Type B pancreatic cell (in vitro differentiated cells): ENCODE results near the gene SPOCK2. TPM values are rescaled to one million over a fixed set of nuclear protein-coding genes. Genes with fewer than 3 reads are reported as not detected.

Source experiments
- DNase-seq: peaks from one replicate; pipeline ENCODE4 v3.0.0; 2021; ENCODE audit warnings: mixed read lengths; ENCODE audit not compliant: unreplicated experiment; ENCODE audit errors: extremely low spot score
- H3K27ac Mint-ChIP-seq: 2 replicates; pipeline ENCODE4 v1.8.0; 2021; ENCODE audit warnings: mild to moderate bottlenecking, mixed read lengths
- H3K27me3 Mint-ChIP-seq: 2 replicates; pipeline ENCODE4 v1.8.0; 2021; ENCODE audit warnings: mixed read lengths
- H3K36me3 Mint-ChIP-seq: 2 replicates; pipeline ENCODE4 v1.8.0; 2021; ENCODE audit warnings: mixed read lengths
- H3K4me1 Mint-ChIP-seq: one replicate; pipeline ENCODE4 v1.8.0; 2021; ENCODE audit warnings: mixed read lengths; ENCODE audit not compliant: unreplicated experiment
- H3K4me3 Mint-ChIP-seq: 2 replicates; pipeline ENCODE4 v1.8.0; 2021; ENCODE audit warnings: mild to moderate bottlenecking, mixed read lengths
- H3K9me3 Mint-ChIP-seq: 2 replicates; pipeline ENCODE4 v1.8.0; 2021; ENCODE audit warnings: mixed read lengths
- CTCF ChIP-seq: fragments of 200-600 bp; sonication (generic); conservative IDR thresholded peaks from 2 replicates; pipeline ENCODE4 v1.5.0; 2021; ENCODE audit warnings: antibody characterized with exemption, mild to moderate bottlenecking
- total RNA-seq: library from RNA; stranded (reverse); gene quantifications from 2 replicates; pipeline ENCODE4 v1.2.1, GENCODE V29; 2021; ENCODE audit warnings: low replicate concordance

Gene SPOCK2
- total RNA-seq, 1 donor from 2014 or later: 13.8 TPM

- Mint-ChIP-seq H3K4me3 (no peak overlapping the region), H3K9me3 (peaks cover 5% of the 10 kb centered on the region), H3K36me3 (peaks cover 6% of the 10 kb centered on the region), H3K27ac (no peak overlapping the region), H3K27me3 (no peaks in the 10 kb centered on the region), H3K4me1 (peaks cover 20% of the 10 kb centered on the region)
- no peak for DNase-seq
- TF ChIP-seq CTCF: no peak
These were observed 71.6 kb downstream of the SPOCK2 start for GRCh38 chr10:72016608-72017300.

GRCh38 chr10:72015841-72016240 lies 72.5 kb downstream of the SPOCK2 start:
- Mint-ChIP-seq H3K9me3 (peaks cover 5% of the 10 kb centered on the region), H3K4me1 (peaks cover 20% of the 10 kb centered on the region), H3K36me3 (peaks cover 6% of the 10 kb centered on the region), H3K4me3 (no peak overlapping the region), H3K27me3 (no peaks in the 10 kb centered on the region), H3K27ac (no peak overlapping the region)
- DNase-seq: no peak
- TF ChIP-seq CTCF: no peak

- H3K4me3 Mint-ChIP-seq: no peak overlapping the region
- no peak for TF ChIP-seq CTCF
- H3K36me3 Mint-ChIP-seq: peaks cover 9% of the 10 kb centered on the region
- no peaks in the 10 kb centered on the region for H3K27me3 Mint-ChIP-seq
- peaks cover 5% of the 10 kb centered on the region for H3K9me3 Mint-ChIP-seq
- H3K27ac Mint-ChIP-seq: no peak overlapping the region
- peaks cover 25% of the 10 kb centered on the region for H3K4me1 Mint-ChIP-seq
- no peak for DNase-seq
These were observed 73.4 kb downstream of the SPOCK2 start for GRCh38 chr10:72014785-72015480.

- Mint-ChIP-seq H3K4me3 (no peak overlapping the region), H3K9me3 (peaks cover 5% of the 10 kb centered on the region), H3K4me1 (peaks cover 32% of the 10 kb centered on the region), H3K36me3 (peaks cover 14% of the 10 kb centered on the region), H3K27me3 (no peaks in the 10 kb centered on the region), H3K27ac (no peak overlapping the region)
- no peak for TF ChIP-seq CTCF
- DNase-seq: no peak
These were observed 74.2 kb downstream of the SPOCK2 start for GRCh38 chr10:72014197-72014596.

GRCh38 chr10:72013202-72013945 lies 75.0 kb downstream of the SPOCK2 start:
- Mint-ChIP-seq H3K36me3 (peaks cover 15% of the 10 kb centered on the region), H3K4me3 (no peak overlapping the region), H3K9me3 (peaks cover 6% of the 10 kb centered on the region), H3K27me3 (no peaks in the 10 kb centered on the region), H3K4me1 (peaks cover 37% of the 10 kb centered on the region), H3K27ac (no peak overlapping the region)
- no peak for DNase-seq
- TF ChIP-seq CTCF: no peak
